GM12878 (cell line): Measurements from ENCODE around the gene SLC23A2. TPM values are rescaled to one million over a fixed set of nuclear protein-coding genes. Genes with fewer than 3 reads are reported as not detected.

ENCODE experiments used
- ATAC-seq: fragments of 200-7000 bp; cut with Tn5 transposase; 3 replicates; pipeline ENCODE4 v1.9.1; 2020; ENCODE audit warnings: mild to moderate bottlenecking, moderate library complexity
- BruUV-seq: library from RNA; stranded (reverse); fragments of 400-500 nt; replicated peaks from 2 replicates; lab custom pipeline; 2021; lab: Mats Ljungman, UMichigan
- CTCF ChIA-PET: fragments of 300-600 bp; sonication (Branson Sonifier 250); formaldehyde crosslinking; extraction: SDS; loops from one replicate; lab custom pipeline; 2021; ENCODE audit warnings: inconsistent platforms; lab: Yijun Ruan, JAX
- POLR2A ChIA-PET: fragments of 350-600 bp; formaldehyde crosslinking; extraction: SDS; loops from one replicate; lab custom pipeline; 2021; ENCODE audit warnings: inconsistent platforms; lab: Charles Lee
- RAD21 ChIA-PET: fragments of 300-600 bp; sonication (Branson Sonifier 250); formaldehyde crosslinking; loops from one replicate; lab custom pipeline; 2023; ENCODE audit warnings: antibody characterized with exemption; ENCODE audit not compliant: unreplicated experiment; lab: Charles Lee
- SMC1A ChIA-PET: fragments of 300-600 bp; sonication (Branson Sonifier 250); formaldehyde crosslinking; loops from one replicate; lab custom pipeline; 2023; ENCODE audit not compliant: unreplicated experiment, uncharacterized antibody; lab: Charles Lee
- DNase-seq: peaks from one replicate; pipeline ENCODE4 v3.0.0-alpha.2; 2011; ENCODE audit warnings: low read depth, low spot score
- FAIRE-seq: peaks from 3 replicates; lab custom pipeline; 2011; peaks lifted over from hg19 to GRCh38; lab: Jason Lieb, UNC
- H2AFZ ChIP-seq: 2 replicates; pipeline ENCODE4 v1.6.0; 2011; ENCODE audit warnings: low read depth, low read length, control low read depth; ENCODE audit not compliant: control insufficient read depth
- H3K27ac ChIP-seq: 2 replicates; pipeline ENCODE4 v1.5.1; 2011; ENCODE audit warnings: control low read depth; ENCODE audit not compliant: control insufficient read depth, insufficient read depth
- H3K27me3 ChIP-seq, 2 experiments: replicated peaks in 1 of 2; 2 replicates each; pipeline versions ENCODE4 v1.6.0 to v1.6.1; 2011; ENCODE audit warnings: low read length in 1 of 2; ENCODE audit not compliant: control insufficient read depth in 2 of 2, insufficient read depth in 2 of 2
- H3K36me3 ChIP-seq, 2 experiments: 2 replicates each; pipeline ENCODE4 v1.5.1; 2011; ENCODE audit warnings: low read length in 1 of 2; ENCODE audit not compliant: control insufficient read depth in 2 of 2, insufficient read depth in 2 of 2
- H3K4me1 ChIP-seq: 2 replicates; pipeline ENCODE4 v1.6.1; 2011; ENCODE audit warnings: mild to moderate bottlenecking, low read length, moderate library complexity, mixed read lengths; ENCODE audit not compliant: control insufficient read depth, insufficient read depth
- H3K4me2 ChIP-seq: 2 replicates; pipeline ENCODE4 v1.6.0; 2011; ENCODE audit warnings: control low read depth; ENCODE audit not compliant: control insufficient read depth, insufficient read depth
- H3K4me3 ChIP-seq: fragments of 200-600 bp; sonication (generic); 2 replicates; pipeline ENCODE4 v1.5.1; 2016
- H3K79me2 ChIP-seq: 2 replicates; pipeline ENCODE4 v1.6.0; 2011; ENCODE audit warnings: low read length; ENCODE audit not compliant: control insufficient read depth, insufficient read depth
- H3K9ac ChIP-seq: 2 replicates; pipeline ENCODE4 v1.8.0; 2011; ENCODE audit warnings: low read length, control low read depth, mixed read lengths; ENCODE audit not compliant: control insufficient read depth, insufficient read depth
- H3K9me3 ChIP-seq: replicated peaks from 3 replicates; pipeline ENCODE4 v1.5.1; 2011; ENCODE audit warnings: mild to moderate bottlenecking, low read length; ENCODE audit not compliant: control insufficient read depth, insufficient read depth
- H4K20me1 ChIP-seq: 2 replicates; pipeline ENCODE4 v1.6.0; 2011; ENCODE audit not compliant: control insufficient read depth, insufficient read depth
- BACH1 ChIP-seq: fragments of 450-650 bp; IDR thresholded peaks from 2 replicates; pipeline ENCODE4 v1.6.1; 2017; ENCODE audit warnings: mild to moderate bottlenecking, borderline replicate concordance
- CBFB ChIP-seq: IDR thresholded peaks from 2 replicates; pipeline ENCODE4 v1.6.1; 2016; ENCODE audit warnings: antibody characterized with exemption, low read depth
- EP300 ChIP-seq, 2 experiments: fragments of 150-350 bp in 1 of 2; IDR thresholded peaks; 2 replicates each; pipeline ENCODE4 v1.6.1; 2011 to 2012; ENCODE audit warnings: low read depth in 2 of 2, low read length in 2 of 2, borderline replicate concordance in 1 of 2, improper control_type of control experiment in 1 of 2, inconsistent platforms in 1 of 2; ENCODE audit not compliant: control insufficient read depth in 1 of 2
- FOXK2 ChIP-seq: fragments of 450-650 bp; IDR thresholded peaks from 2 replicates; pipeline ENCODE4 v1.6.1; 2017; ENCODE audit warnings: mild to moderate bottlenecking, moderate library complexity
- FOXM1 ChIP-seq: IDR thresholded peaks from 2 replicates; pipeline ENCODE4 v1.6.1; 2012; ENCODE audit warnings: low read depth, mild to moderate bottlenecking, inconsistent platforms, low read length, moderate library complexity
- HDGF ChIP-seq: fragments of 450-650 bp; IDR thresholded peaks from 2 replicates; pipeline ENCODE4 v1.6.1; 2016; ENCODE audit warnings: antibody characterized with exemption
- KLF5 ChIP-seq: fragments of 450-650 bp; IDR thresholded peaks from 2 replicates; pipeline ENCODE4 v1.6.1; 2014; ENCODE audit warnings: mild to moderate bottlenecking; ENCODE audit not compliant: partially characterized antibody
- MEF2A ChIP-seq: IDR thresholded peaks from 2 replicates; pipeline ENCODE4 v1.6.1; 2011; ENCODE audit warnings: low read depth, mild to moderate bottlenecking, low read length, moderate library complexity; ENCODE audit not compliant: insufficient read depth
- MEF2B ChIP-seq: fragments of 450-650 bp; IDR thresholded peaks from 2 replicates; pipeline ENCODE4 v1.6.1; 2018; ENCODE audit warnings: mild to moderate bottlenecking, moderate library complexity; ENCODE audit not compliant: partially characterized antibody, poor library complexity, severe bottlenecking
- NFIC ChIP-seq: IDR thresholded peaks from 2 replicates; pipeline ENCODE4 v1.6.1; 2012; ENCODE audit warnings: low read depth, mild to moderate bottlenecking, inconsistent platforms, low read length, moderate library complexity
- NFYA ChIP-seq: IDR thresholded peaks from 2 replicates; pipeline ENCODE4 v1.6.1; 2011; ENCODE audit warnings: low read depth, mild to moderate bottlenecking, low read length, improper control_type of control experiment, borderline replicate concordance
- PAX5 ChIP-seq: IDR thresholded peaks from 2 replicates; pipeline ENCODE4 v1.6.1; 2011; ENCODE audit warnings: low read depth, low read length, borderline replicate concordance
- SPI1 ChIP-seq: IDR thresholded peaks from 2 replicates; pipeline ENCODE4 v1.6.1; 2011; ENCODE audit warnings: low read depth, mild to moderate bottlenecking, low read length, moderate library complexity, borderline replicate concordance; ENCODE audit not compliant: insufficient read depth
- WGBS: methylation state at CpG from one replicate; pipeline ENCODE4 v1.1.6; 2016; ENCODE audit warnings: low lambda C conversion rate; ENCODE audit not compliant: insufficient replicate concordance, insufficient coverage; ENCODE audit errors: missing lambda C conversion rate; 5-methylcytosine and 5-hydroxymethylcytosine counted together
- in situ Hi-C: fragments of 300-500 bp; cut with MboI; formaldehyde crosslinking; loops from 9 replicates; pipeline ENCODE4 v1.14.3; 2018; ENCODE audit warnings: mixed read lengths
- intact Hi-C: fragments of 100-400 bp; cut with micrococcal nuclease; formaldehyde crosslinking; loops from one replicate; pipeline ENCODE4 v1.14.2; 2022; ENCODE audit not compliant: unreplicated experiment
- polyA plus RNA-seq, 11 experiments: library from polyadenylated mRNA; depleted of rRNA in 4 of 11; unstranded in 6 of 11; stranded (reverse) in 5 of 11; fragments of >200 nt; fragmentation: Nextera tagmentation in 4 of 11; fragmentation: Illumina TruSeq in 1 of 11; extraction: Ambion mirVana in 4 of 11; extraction: Trizol in 1 of 11; gene quantifications; 1 replicate in 1 of 11; 2 replicates in 10 of 11; pipeline versions ENCODE4 v1.2.1 to v1.2.3, GENCODE V29; 2011 to 2016; ENCODE audit warnings: inconsistent platforms in 2 of 11, missing spikeins in 2 of 11, low read depth in 1 of 11
- total RNA-seq, 4 experiments: library from RNA; depleted of rRNA in 3 of 4; stranded (reverse); fragments of >200 nt in 3 of 4; fragmentation: Illumina TruSeq in 1 of 4; extraction: Trizol in 1 of 4; gene quantifications; 2 replicates each; pipeline versions ENCODE4 v1.2.1 to v1.2.3, GENCODE V29; 2013 to 2021
- TF ChIP-seq, protein P1 (sequence below): fragments of 450-650 bp; formaldehyde crosslinking; IDR thresholded peaks from 2 replicates; pipeline ENCODE4 v1.4.0; 2022; ENCODE audit warnings: mild to moderate bottlenecking, moderate library complexity
- TF ChIP-seq, protein P2 (sequence below): fragments of 450-650 bp; IDR thresholded peaks from 2 replicates; pipeline ENCODE4 v1.6.1; 2017; ENCODE audit warnings: mild to moderate bottlenecking, moderate library complexity

The SLC23A2 gene
- total and polyA plus RNA-seq, 10 of the 15 experiments (the other 5 are each of a cell fraction or from before 2014, with no cell fraction given), result 4.4 to 56.1 (median 35.5) TPM

DNA sequence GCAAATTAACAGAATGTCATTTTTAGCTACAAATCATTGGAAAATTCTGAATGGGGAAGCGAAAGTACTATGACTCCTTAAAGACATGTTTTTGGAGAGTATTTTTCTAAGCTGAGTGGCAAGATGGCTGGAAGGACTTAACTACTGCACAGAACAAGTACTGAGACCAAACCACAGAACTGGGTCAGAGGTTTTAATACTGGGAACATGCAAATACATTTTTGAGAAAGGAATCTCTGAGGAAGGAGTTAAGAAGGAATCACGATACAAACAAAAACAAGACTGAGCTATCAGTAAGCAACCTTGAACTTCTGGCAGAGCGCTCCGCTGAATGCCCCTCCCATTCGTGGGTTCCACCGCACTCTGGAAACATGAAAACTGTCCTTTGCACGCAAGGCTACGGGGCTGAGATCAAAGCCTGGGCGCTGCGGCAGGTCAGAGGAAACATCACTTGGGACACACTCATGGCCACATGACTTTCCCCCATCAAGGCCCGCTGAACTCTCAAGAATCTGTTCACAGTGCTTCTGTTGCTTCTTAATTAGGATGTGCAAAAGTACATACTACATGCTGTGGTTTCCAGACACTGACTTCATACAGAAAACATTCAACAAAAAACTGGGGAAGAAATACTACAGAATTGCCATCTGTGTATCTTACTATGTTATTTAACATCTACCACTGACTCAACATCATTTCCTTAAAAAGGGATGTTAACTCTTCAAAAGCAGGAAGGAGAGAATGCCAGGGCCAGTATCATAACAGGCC lies 27.8 kb downstream of the SLC23A2 start:
- FAIRE-seq (peak; percentile 88), ATAC-seq (peak; percentile 94), DNase-seq (peak; percentile 85)
- peak overlapping the region; percentile 62 for H3K9ac ChIP-seq
- ChIA-PET SMC1A (interaction anchor here (0.6 to 2.1 kb wide), 28 partner anchors 9 to 215 kb away, joined by 3 to 23 read pairs (median 5); no protein-coding TSS in a partner anchor), POLR2A (interaction anchor here (0.8 to 1.9 kb wide), 15 partner anchors 14 to 146 kb away, joined by 3 to 14 read pairs (median 5); partner anchors contain the start of gene PCNA), RAD21 (interaction anchor here (0.7 to 2.6 kb wide), 17 partner anchors 13 to 164 kb away, joined by 3 to 22 read pairs (median 5); partner anchors contain the start of gene CDS2), CTCF (interaction anchor here (0.6 to 2.0 kb wide), 12 partner anchors 11 to 153 kb away, joined by 3 to 13 read pairs (median 5); partner anchors contain the start of gene CDS2)
- H3K9me3 ChIP-seq, result no peaks in the 10 kb centered on the region
- no TSS peak for BruUV-seq
- peaks cover 4% of the 10 kb centered on the region for H3K4me1 ChIP-seq
- H4K20me1 ChIP-seq, result no peaks in the 10 kb centered on the region
- H3K4me2 ChIP-seq, result peak overlapping the region; percentile 83
- peaks cover 0 to 3% of the 10 kb centered on the region in 2 experiments; a peak in 2 of 4 replicates for H3K36me3 ChIP-seq
- peak overlapping the region; percentile 42 for H3K4me3 ChIP-seq
- 3% methylated on average over 11 of the region's 11 CpGs for WGBS
- H3K27ac ChIP-seq, result peak overlapping the region; percentile 76
- intact Hi-C loops (loop anchor here (1.0 to 5.0 kb wide), 5 partner anchors 13 to 159 kb away; no protein-coding TSS in a partner anchor), in situ Hi-C loops (no loop called here)
- H3K27me3 ChIP-seq, result no peaks in the 10 kb centered on the region
- peak overlapping the region; percentile 36 for H2AFZ ChIP-seq
- no peaks in the 10 kb centered on the region; the same call in none of the 2 replicates for H3K79me2 ChIP-seq
- peak; percentile 85 for TF ChIP-seq CBFB
- peak; percentile 96 for TF ChIP-seq FOXM1
- no peak for TF ChIP-seq NFYA
- peak; percentile 92 for TF ChIP-seq NFIC
- TF ChIP-seq EP300 (IDR thresholded peaks at IDR 0.05; ENCODE audit: borderline replicate concordance in 1 of 2, control insufficient read depth in 1 of 2, low read depth in 2 of 2, low read length in 2 of 2), result peak; percentile 94 to 97
- peak; percentile 87; the same call in 1 of the 2 replicates for TF ChIP-seq BACH1
- TF ChIP-seq HDGF, result no peak
- peak; percentile 94 for TF ChIP-seq PAX5
- peak; percentile 50; the same call in 1 of the 2 replicates for TF ChIP-seq FOXK2
- peak; percentile 88 for TF ChIP-seq MEF2B
- peak; percentile 43 for TF ChIP-seq MEF2A
- TF ChIP-seq, protein P1, sequence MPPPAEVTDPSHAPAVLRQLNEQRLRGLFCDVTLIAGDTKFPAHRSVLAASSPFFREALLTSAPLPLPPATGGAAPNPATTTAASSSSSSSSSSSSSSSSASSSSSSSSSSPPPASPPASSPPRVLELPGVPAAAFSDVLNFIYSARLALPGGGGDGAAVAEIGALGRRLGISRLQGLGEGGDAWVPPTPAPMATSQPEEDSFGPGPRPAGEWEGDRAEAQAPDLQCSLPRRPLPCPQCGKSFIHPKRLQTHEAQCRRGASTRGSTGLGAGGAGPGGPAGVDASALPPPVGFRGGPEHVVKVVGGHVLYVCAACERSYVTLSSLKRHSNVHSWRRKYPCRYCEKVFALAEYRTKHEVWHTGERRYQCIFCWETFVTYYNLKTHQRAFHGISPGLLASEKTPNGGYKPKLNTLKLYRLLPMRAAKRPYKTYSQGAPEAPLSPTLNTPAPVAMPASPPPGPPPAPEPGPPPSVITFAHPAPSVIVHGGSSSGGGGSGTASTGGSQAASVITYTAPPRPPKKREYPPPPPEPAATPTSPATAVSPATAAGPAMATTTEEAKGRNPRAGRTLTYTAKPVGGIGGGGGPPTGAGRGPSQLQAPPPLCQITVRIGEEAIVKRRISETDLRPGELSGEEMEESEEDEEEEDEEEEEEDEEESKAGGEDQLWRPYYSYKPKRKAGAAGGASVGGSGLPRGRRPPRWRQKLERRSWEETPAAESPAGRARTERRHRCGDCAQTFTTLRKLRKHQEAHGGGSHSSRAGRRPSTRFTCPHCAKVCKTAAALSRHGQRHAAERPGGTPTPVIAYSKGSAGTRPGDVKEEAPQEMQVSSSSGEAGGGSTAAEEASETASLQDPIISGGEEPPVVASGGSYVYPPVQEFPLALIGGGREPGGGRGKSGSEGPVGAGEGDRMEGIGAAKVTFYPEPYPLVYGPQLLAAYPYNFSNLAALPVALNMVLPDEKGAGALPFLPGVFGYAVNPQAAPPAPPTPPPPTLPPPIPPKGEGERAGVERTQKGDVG, result no peak
- TF ChIP-seq KLF5, result peak; percentile 62
- TF ChIP-seq, protein P2, sequence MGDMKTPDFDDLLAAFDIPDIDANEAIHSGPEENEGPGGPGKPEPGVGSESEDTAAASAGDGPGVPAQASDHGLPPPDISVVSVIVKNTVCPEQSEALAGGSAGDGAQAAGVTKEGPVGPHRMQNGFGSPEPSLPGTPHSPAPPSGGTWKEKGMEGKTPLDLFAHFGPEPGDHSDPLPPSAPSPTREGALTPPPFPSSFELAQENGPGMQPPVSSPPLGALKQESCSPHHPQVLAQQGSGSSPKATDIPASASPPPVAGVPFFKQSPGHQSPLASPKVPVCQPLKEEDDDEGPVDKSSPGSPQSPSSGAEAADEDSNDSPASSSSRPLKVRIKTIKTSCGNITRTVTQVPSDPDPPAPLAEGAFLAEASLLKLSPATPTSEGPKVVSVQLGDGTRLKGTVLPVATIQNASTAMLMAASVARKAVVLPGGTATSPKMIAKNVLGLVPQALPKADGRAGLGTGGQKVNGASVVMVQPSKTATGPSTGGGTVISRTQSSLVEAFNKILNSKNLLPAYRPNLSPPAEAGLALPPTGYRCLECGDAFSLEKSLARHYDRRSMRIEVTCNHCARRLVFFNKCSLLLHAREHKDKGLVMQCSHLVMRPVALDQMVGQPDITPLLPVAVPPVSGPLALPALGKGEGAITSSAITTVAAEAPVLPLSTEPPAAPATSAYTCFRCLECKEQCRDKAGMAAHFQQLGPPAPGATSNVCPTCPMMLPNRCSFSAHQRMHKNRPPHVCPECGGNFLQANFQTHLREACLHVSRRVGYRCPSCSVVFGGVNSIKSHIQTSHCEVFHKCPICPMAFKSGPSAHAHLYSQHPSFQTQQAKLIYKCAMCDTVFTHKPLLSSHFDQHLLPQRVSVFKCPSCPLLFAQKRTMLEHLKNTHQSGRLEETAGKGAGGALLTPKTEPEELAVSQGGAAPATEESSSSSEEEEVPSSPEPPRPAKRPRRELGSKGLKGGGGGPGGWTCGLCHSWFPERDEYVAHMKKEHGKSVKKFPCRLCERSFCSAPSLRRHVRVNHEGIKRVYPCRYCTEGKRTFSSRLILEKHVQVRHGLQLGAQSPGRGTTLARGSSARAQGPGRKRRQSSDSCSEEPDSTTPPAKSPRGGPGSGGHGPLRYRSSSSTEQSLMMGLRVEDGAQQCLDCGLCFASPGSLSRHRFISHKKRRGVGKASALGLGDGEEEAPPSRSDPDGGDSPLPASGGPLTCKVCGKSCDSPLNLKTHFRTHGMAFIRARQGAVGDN, result peak; percentile 45
- peak; percentile 81 for TF ChIP-seq SPI1
